HG02852 (cell line): ENCODE measurements around the gene OR2W1.

Source experiments
- ATAC-seq: cut with Tn5 transposase; IDR thresholded peaks from one replicate; pipeline ENCODE4 v1.9.1; 2021; ENCODE audit warnings: mild to moderate bottlenecking, moderate library complexity; ENCODE audit not compliant: unreplicated experiment

OR2W1 gene

GRCh38 chr6:29005183-29005885, 39.6 kb downstream of the OR2W1 start, which contains the start of gene ZNF311:
Gene ZNF311 (minus strand): TSS chr6:29005315. CDS start chr6:29003954, 1,361 bp downstream.
- ATAC-seq: no peak

- ATAC-seq: no peak
These were observed 48.0 kb downstream of the OR2W1 start for GRCh38 chr6:28996844-28997510.

- no peak for ATAC-seq
These were observed 49.8 kb downstream of the OR2W1 start for GRCh38 chr6:28995093-28995650.
